ENCODE results near the gene ZBTB32. TPM values are rescaled to one million over a fixed set of nuclear protein-coding genes. Genes with fewer than 3 reads are reported as not detected.

Gene ZBTB32
- total RNA-seq, 1 experiment from 2014 or later, result not detected

- H2AFZ ChIP-seq (ENCODE audit: low read length), result no peak overlapping the region
- no peaks in the 10 kb centered on the region for H3K27me3 ChIP-seq (ENCODE audit: low read length)
- H3K4me3 ChIP-seq (ENCODE audit: low read length), result no peak overlapping the region
- H3K9ac ChIP-seq (ENCODE audit: low read length), result no peak overlapping the region
- peaks cover 14% of the 10 kb centered on the region; the same call in 1 of the 2 replicates for H3K4me1 ChIP-seq (ENCODE audit: insufficient read depth, low read length)
- no peaks in the 10 kb centered on the region for H3K36me3 ChIP-seq (ENCODE audit: low read depth, low read length)
- no peak for DNase-seq
- intact Hi-C loops (cut with micrococcal nuclease), result loop anchor here (10.0 kb wide), 1 partner anchor 221 kb away; the partner anchor contains the start of gene LRFN3
- H3K27ac ChIP-seq (ENCODE audit: low read length), result no peak overlapping the region
- no TSS peak for BruUV-seq (replicated peaks)
- no peak for TF ChIP-seq EZH2phosphoT487 (IDR thresholded peaks at IDR 0.05; ENCODE audit: borderline replicate concordance, low read length)
- no peak for TF ChIP-seq EZH2 (IDR thresholded peaks at IDR 0.05; ENCODE audit: low read length, unreplicated experiment)
- TF ChIP-seq CTCF (conservative IDR thresholded peaks at IDR 0.05; ENCODE audit: low read depth, low read length), result no peak
- H3K9me3 ChIP-seq (ENCODE audit: low read length), result no peaks in the 10 kb centered on the region
- H4K20me1 ChIP-seq (ENCODE audit: low read length), result no peaks in the 10 kb centered on the region
- CTCF ChIA-PET, result no interaction called here
- no peaks in the 10 kb centered on the region for H3K9me2 ChIP-seq (replicated peaks; ENCODE audit: low read length)
- H3K79me2 ChIP-seq (ENCODE audit: low read length), result peaks cover 15% of the 10 kb centered on the region
- ATAC-seq, result no peak
- H3K4me2 ChIP-seq (ENCODE audit: low read length), result no peak overlapping the region
- POLR2A ChIA-PET (ENCODE audit: unreplicated experiment), result no interaction called here
- H3F3A ChIP-seq (ENCODE audit: low read length, unreplicated experiment), result no peaks in the 10 kb centered on the region
Measured at GRCh38 chr19:35713506-35713850, 9.1 kb downstream of the ZBTB32 start.

- intact Hi-C loops (cut with micrococcal nuclease), result loop anchor here (10.0 kb wide), 1 partner anchor 221 kb away; the partner anchor contains the start of gene LRFN3
- DNase-seq (no peak), ATAC-seq (no peak)
- no peaks in the 10 kb centered on the region for H4K20me1 ChIP-seq (ENCODE audit: low read length)
- H3K4me1 ChIP-seq (ENCODE audit: insufficient read depth, low read length), result peaks cover 14% of the 10 kb centered on the region; the same call in 1 of the 2 replicates
- H3K9me2 ChIP-seq (replicated peaks; ENCODE audit: low read length), result no peaks in the 10 kb centered on the region
- no peak overlapping the region for H2AFZ ChIP-seq (ENCODE audit: low read length)
- peaks cover 20% of the 10 kb centered on the region for H3K79me2 ChIP-seq (ENCODE audit: low read length)
- ChIA-PET POLR2A (ENCODE audit: unreplicated experiment) (no interaction called here), CTCF (no interaction called here)
- no peak overlapping the region for H3K9ac ChIP-seq (ENCODE audit: low read length)
- TF ChIP-seq EZH2 (IDR thresholded peaks at IDR 0.05; ENCODE audit: low read length, unreplicated experiment) (no peak), EZH2phosphoT487 (IDR thresholded peaks at IDR 0.05; ENCODE audit: borderline replicate concordance, low read length) (no peak), CTCF (conservative IDR thresholded peaks at IDR 0.05; ENCODE audit: low read depth, low read length) (no peak)
- H3K4me3 ChIP-seq (ENCODE audit: low read length), result no peak overlapping the region
- H3K27me3 ChIP-seq (ENCODE audit: low read length), result no peaks in the 10 kb centered on the region
- no peak overlapping the region for H3K27ac ChIP-seq (ENCODE audit: low read length)
- no peaks in the 10 kb centered on the region for H3K36me3 ChIP-seq (ENCODE audit: low read depth, low read length)
- H3K4me2 ChIP-seq (ENCODE audit: low read length), result no peak overlapping the region
- BruUV-seq (replicated peaks), result no TSS peak
- H3F3A ChIP-seq (ENCODE audit: low read length, unreplicated experiment), result no peaks in the 10 kb centered on the region
- H3K9me3 ChIP-seq (ENCODE audit: low read length), result no peaks in the 10 kb centered on the region
Measured at GRCh38 chr19:35713904-35714495, 9.6 kb downstream of the ZBTB32 start.

- H4K20me1 ChIP-seq (ENCODE audit: low read length), result 0 out of 2 replicates have a peak, but pooled peaks cover 2% of the 10 kb centered on the region
- H3K36me3 ChIP-seq (ENCODE audit: low read depth, low read length), result no peaks in the 10 kb centered on the region; the same call in 1 of the 2 replicates
- H3K4me1 ChIP-seq (ENCODE audit: insufficient read depth, low read length), result peaks cover 20% of the 10 kb centered on the region; the same call in 1 of the 2 replicates
- H3K4me2 ChIP-seq (ENCODE audit: low read length), result no peak overlapping the region
- no TSS peak for BruUV-seq (replicated peaks)
- no peaks in the 10 kb centered on the region for H3K9me2 ChIP-seq (replicated peaks; ENCODE audit: low read length)
- ChIA-PET CTCF (no interaction called here), POLR2A (ENCODE audit: unreplicated experiment) (no interaction called here)
- TF ChIP-seq CTCF (conservative IDR thresholded peaks at IDR 0.05; ENCODE audit: low read depth, low read length) (no peak), EZH2phosphoT487 (IDR thresholded peaks at IDR 0.05; ENCODE audit: borderline replicate concordance, low read length) (no peak), EZH2 (IDR thresholded peaks at IDR 0.05; ENCODE audit: low read length, unreplicated experiment) (no peak)
- DNase-seq (no peak), ATAC-seq (no peak)
- no peaks in the 10 kb centered on the region for H3K27me3 ChIP-seq (ENCODE audit: low read length)
- no peak overlapping the region for H3K27ac ChIP-seq (ENCODE audit: low read length)
- intact Hi-C loops (cut with micrococcal nuclease), result loop anchor here (5.0 to 10.0 kb wide), 2 partner anchors 167 to 220 kb away; partner anchors contain the start of genes LRFN3 and TMEM147
- H3K4me3 ChIP-seq (ENCODE audit: low read length), result no peak overlapping the region
- H3K79me2 ChIP-seq (ENCODE audit: low read length), result peaks cover 28% of the 10 kb centered on the region
- H2AFZ ChIP-seq (ENCODE audit: low read length), result no peak overlapping the region
- no peaks in the 10 kb centered on the region for H3F3A ChIP-seq (ENCODE audit: low read length, unreplicated experiment)
- no peaks in the 10 kb centered on the region for H3K9me3 ChIP-seq (ENCODE audit: low read length)
- H3K9ac ChIP-seq (ENCODE audit: low read length), result no peak overlapping the region
Measured at GRCh38 chr19:35714601-35715354, 10.4 kb downstream of the ZBTB32 start.
